Measurements from ENCODE around the gene ZFYVE9.

Gene ZFYVE9

DNA sequence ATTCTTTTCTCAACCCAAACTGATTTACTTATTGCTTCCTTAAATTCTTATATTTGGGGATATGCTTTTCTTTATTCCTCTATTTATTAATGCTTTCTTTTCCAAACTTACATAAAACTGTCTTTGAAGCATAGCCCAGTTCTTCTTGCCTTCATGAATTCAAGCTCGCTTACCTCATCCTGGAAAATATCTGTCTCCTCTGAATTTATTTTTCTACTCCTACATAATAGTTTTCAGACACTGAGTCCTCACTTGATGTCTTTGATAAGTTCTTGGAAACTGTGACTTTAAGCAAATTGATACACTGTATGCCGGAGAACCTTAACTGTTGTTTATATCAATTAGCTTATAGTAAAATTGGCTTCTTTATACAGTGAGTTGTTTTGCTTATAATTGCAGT lies 93.8 kb downstream of the ZFYVE9 start:
- TF ChIP-seq, protein P1, sequence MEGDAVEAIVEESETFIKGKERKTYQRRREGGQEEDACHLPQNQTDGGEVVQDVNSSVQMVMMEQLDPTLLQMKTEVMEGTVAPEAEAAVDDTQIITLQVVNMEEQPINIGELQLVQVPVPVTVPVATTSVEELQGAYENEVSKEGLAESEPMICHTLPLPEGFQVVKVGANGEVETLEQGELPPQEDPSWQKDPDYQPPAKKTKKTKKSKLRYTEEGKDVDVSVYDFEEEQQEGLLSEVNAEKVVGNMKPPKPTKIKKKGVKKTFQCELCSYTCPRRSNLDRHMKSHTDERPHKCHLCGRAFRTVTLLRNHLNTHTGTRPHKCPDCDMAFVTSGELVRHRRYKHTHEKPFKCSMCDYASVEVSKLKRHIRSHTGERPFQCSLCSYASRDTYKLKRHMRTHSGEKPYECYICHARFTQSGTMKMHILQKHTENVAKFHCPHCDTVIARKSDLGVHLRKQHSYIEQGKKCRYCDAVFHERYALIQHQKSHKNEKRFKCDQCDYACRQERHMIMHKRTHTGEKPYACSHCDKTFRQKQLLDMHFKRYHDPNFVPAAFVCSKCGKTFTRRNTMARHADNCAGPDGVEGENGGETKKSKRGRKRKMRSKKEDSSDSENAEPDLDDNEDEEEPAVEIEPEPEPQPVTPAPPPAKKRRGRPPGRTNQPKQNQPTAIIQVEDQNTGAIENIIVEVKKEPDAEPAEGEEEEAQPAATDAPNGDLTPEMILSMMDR (IDR thresholded peaks at IDR 0.05) = no peak

DNA sequence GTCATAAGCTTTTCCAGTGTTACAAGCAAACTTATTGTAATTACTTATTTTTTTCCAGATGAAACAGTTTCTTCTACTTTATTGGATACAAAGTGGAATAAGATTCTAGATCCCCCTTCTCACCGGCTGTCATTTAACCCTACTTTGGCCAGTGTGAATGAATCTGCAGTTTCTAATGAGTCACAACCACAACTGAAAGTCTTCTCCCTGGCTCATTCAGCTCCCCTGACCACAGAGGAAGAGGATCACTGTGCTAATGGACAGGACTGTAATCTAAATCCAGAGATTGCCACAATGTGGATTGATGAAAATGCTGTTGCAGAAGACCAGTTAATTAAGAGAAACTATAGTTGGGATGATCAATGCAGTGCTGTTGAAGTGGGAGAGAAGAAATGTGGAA lies 95.5 kb downstream of the ZFYVE9 start:
- TF ChIP-seq, protein P1 (IDR thresholded peaks at IDR 0.05) = no peak

DNA sequence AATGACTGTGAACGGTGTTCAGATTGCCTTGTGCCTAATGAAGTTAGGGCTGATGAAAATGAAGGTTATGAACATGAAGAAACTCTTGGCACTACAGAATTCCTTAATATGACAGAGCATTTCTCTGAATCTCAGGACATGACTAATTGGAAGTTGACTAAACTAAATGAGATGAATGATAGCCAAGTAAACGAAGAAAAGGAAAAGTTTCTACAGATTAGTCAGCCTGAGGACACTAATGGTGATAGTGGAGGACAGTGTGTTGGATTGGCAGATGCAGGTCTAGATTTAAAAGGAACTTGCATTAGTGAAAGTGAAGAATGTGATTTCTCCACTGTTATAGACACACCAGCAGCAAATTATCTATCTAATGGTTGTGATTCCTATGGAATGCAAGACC lies 96.6 kb downstream of the ZFYVE9 start:
- TF ChIP-seq, protein P1 (IDR thresholded peaks at IDR 0.05) = no peak

DNA sequence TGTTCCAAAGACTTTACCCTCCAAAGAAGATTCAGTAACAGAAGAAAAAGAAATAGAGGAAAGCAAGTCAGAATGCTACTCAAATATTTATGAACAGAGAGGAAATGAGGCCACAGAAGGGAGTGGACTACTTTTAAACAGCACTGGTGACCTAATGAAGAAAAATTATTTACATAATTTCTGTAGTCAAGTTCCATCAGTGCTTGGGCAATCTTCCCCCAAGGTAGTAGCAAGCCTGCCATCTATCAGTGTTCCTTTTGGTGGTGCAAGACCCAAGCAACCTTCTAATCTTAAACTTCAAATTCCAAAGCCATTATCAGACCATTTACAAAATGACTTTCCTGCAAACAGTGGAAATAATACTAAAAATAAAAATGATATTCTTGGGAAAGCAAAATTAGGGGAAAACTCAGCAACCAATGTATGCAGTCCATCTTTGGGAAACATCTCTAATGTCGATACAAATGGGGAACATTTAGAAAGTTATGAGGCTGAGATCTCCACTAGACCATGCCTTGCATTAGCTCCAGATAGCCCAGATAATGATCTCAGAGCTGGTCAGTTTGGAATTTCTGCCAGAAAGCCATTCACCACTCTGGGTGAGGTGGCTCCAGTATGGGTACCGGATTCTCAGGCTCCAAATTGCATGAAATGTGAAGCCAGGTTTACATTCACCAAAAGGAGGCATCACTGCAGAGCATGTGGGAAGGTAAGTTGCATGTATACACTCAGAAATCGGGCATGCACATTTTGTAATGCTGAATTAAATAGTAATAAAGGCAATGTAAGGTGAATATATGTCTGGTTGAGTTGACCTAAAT lies 97.2 kb downstream of the ZFYVE9 start:
- TF ChIP-seq, protein P1 (IDR thresholded peaks at IDR 0.05) = no peak

DNA sequence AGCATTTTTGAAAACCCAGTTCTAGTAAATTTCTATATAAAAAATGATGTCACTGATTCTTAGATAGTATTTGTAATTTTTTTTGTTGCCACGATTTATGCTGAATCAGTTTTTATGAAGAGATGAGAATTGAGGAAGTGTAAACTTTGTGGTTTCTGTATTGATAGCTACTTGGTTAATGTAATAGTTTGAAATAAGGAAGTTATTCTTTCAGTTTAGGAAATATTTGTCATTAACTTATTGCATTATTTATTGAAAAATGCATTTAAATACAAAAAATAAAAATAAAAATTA lies 97.8 kb downstream of the ZFYVE9 start:
- TF ChIP-seq, protein P1 (IDR thresholded peaks at IDR 0.05) = no peak

DNA sequence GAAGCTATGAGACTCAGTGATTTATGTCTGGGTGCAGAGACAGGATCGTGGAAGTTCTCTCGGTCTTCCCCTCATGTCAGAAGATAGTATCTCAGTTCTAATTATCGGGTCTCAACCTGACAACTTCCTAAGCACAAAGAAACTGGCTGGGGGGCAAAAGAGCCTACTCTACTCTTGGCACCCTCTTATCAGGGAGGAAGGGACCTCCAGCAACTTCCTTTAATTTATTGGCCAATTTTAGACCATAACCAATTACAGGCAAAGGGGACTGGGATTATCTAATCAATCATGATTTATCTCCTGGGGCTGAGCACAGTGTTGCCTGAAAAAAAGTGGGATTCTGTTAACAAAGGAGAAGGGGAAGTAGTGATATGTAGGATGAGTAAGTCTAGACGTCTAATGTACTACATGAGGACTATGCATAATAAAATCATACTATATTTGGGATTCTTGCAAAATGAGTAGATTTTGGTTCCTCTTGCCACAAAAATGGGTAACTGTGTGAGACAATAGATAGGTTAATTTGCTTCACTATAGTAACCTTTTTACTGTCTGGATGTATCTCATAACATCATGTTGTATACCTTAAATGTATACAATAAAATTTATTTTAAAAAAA lies 98.8 kb downstream of the ZFYVE9 start:
- TF ChIP-seq, protein P1 (IDR thresholded peaks at IDR 0.05) = no peak

DNA sequence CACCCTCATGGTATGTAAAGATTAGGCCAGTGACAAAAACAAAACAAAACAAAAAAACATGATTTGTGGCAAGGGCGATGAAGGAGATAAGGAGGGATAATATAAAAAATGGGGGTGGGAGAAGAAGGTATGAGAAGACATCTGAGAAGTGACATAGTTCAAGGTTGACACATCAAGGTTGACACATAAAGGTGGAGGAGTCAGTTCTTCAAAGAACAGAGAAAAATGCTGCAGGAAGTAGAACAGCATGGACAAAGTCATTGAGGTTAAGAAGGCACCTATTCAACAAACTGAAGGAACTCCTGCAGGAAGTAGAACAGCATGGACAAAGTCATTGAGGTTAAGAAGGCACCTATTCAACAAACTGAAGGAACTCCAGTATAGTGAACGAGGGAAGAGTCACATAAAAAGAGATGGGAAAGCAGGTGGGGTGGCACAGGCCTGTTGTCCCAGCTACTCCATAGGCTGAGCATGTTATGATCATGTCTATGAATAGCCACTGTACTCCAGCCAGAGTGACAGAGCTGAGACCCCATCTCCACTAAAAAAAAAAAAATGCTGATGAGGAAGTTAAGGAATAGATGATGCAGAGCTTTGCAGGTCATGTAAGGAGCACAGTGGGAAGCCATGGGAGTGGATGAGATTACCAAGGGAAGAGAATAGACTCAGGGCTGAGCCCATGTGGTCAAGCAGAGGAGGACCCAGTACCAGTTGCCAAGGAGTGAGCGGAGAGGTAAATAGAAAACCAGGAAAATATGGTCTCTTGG lies 101.5 kb downstream of the ZFYVE9 start:
- TF ChIP-seq, protein P1 (IDR thresholded peaks at IDR 0.05) = no peak

All from LNCAP (cell line).